KMS-11 (cell line): ENCODE measurements around the gene SLC25A30.
A peak's percentile ranks its signal among the peaks of the same experiment; 100 is the strongest.
"Not testable (repeated sequence)": the region's sequence is repeated elsewhere in the genome, so short reads cannot be mapped to it uniquely, and the experiment has no call there.

Experiments used
- H2AFZ ChIP-seq: fragments of 200-600 bp; sonication (generic); 2 replicates; pipeline ENCODE4 v1.6.1; 2016; ENCODE audit warnings: antibody characterized with exemption, mixed run types, low read depth
- H3K27ac ChIP-seq: fragments of 200-600 bp; sonication (generic); 2 replicates; pipeline ENCODE4 v1.6.1; 2016; ENCODE audit warnings: mild to moderate bottlenecking, mixed run types
- H3K27me3 ChIP-seq: fragments of 200-600 bp; sonication (generic); 2 replicates; pipeline ENCODE4 v1.6.1; 2017; ENCODE audit warnings: mild to moderate bottlenecking, low read depth, mixed run types, moderate library complexity; ENCODE audit not compliant: insufficient read depth
- H3K36me3 ChIP-seq: fragments of 200-600 bp; sonication (generic); 2 replicates; pipeline ENCODE4 v1.6.1; 2017; ENCODE audit warnings: mild to moderate bottlenecking, mixed run types; ENCODE audit not compliant: insufficient read depth
- H3K4me1 ChIP-seq: fragments of 200-600 bp; sonication (generic); 2 replicates; pipeline ENCODE4 v1.6.1; 2016; ENCODE audit warnings: mild to moderate bottlenecking, low read depth, mixed run types; ENCODE audit not compliant: poor library complexity, severe bottlenecking
- H3K4me2 ChIP-seq: fragments of 200-600 bp; sonication (generic); 2 replicates; pipeline ENCODE4 v1.7.0; 2016; ENCODE audit warnings: mild to moderate bottlenecking, mixed run types
- H3K4me3 ChIP-seq: fragments of 200-600 bp; sonication (generic); IDR thresholded peaks from 2 replicates; pipeline ENCODE4 v1.6.1; 2017; ENCODE audit warnings: low read depth, low read length, mixed read lengths; ENCODE audit not compliant: insufficient read depth
- H3K79me2 ChIP-seq: fragments of 200-600 bp; sonication (generic); 2 replicates; pipeline ENCODE4 v1.6.1; 2016; ENCODE audit warnings: low read depth, mixed run types; ENCODE audit not compliant: insufficient read depth
- H3K9ac ChIP-seq: fragments of 200-600 bp; sonication (generic); 2 replicates; pipeline ENCODE4 v1.6.1; 2016; ENCODE audit warnings: mild to moderate bottlenecking, mixed run types
- H4K20me1 ChIP-seq: fragments of 200-600 bp; sonication (generic); 2 replicates; pipeline ENCODE4 v1.6.1; 2016; ENCODE audit warnings: mild to moderate bottlenecking, mixed run types; ENCODE audit not compliant: insufficient read depth
- CTCF ChIP-seq: fragments of 200-600 bp; sonication (generic); conservative IDR thresholded peaks from 2 replicates; pipeline ENCODE4 v1.6.1; 2017; ENCODE audit warnings: low read depth, mild to moderate bottlenecking, antibody characterized with exemption, low read length, moderate library complexity, mixed read lengths

Gene SLC25A30

DNA sequence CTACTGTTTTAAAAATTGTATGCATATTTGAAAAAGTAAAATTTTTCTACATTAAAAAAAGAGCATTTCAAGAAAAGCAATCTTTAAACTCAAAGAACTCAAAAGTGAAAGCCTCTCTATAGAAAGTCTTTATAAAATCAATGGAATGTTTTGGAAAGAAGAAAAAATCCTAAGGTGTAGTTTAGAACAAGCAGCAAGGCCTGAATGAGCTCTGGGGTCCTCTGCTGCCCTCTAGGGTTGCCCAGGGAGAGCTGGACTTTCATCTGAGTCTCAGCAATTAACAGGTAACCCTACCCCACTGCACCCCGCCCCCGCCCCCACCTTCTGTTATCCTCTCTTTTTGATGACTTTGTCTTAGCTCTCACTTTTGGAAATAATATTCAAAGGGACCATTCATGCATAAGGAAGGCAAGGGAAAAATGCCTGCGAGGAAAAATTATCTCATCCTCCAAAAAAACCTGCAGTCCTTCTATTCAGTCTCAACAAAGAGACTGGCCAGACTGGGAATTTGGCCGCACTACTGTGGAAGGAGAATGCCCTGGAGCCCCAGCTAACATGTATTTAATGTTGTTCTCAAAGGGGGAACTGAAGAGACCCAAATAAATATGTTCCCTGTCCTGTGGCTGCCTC lies 24.1 kb downstream of the SLC25A30 start:
- no peak overlapping the region for H2AFZ ChIP-seq
- H3K27ac ChIP-seq: no peak overlapping the region
- peaks cover 23% of the 10 kb centered on the region for H3K4me1 ChIP-seq
- no peaks in the 10 kb centered on the region for H3K79me2 ChIP-seq
- H4K20me1 ChIP-seq: no peaks in the 10 kb centered on the region
- no peak overlapping the region for H3K4me3 ChIP-seq
- no peak overlapping the region for H3K4me2 ChIP-seq
- H3K27me3 ChIP-seq: no peaks in the 10 kb centered on the region
- peak; percentile 49 for TF ChIP-seq CTCF
- H3K9ac ChIP-seq: no peak overlapping the region
- no peaks in the 10 kb centered on the region for H3K36me3 ChIP-seq

GRCh38 chr13:45392811-45393210 lies 25.4 kb downstream of the SLC25A30 start:
- Histone ChIP-seq H3K79me2 (no peaks in the 10 kb centered on the region), H4K20me1 (no peaks in the 10 kb centered on the region), H3K36me3 (no peaks in the 10 kb centered on the region), H3K27ac (no peak overlapping the region), H3K27me3 (no peaks in the 10 kb centered on the region), H3K4me3 (no peak overlapping the region), H3K4me1 (peaks cover 23% of the 10 kb centered on the region), H3K9ac (no peak overlapping the region), H2AFZ (no peak overlapping the region), H3K4me2 (no peak overlapping the region)
- TF ChIP-seq CTCF: no peak

DNA sequence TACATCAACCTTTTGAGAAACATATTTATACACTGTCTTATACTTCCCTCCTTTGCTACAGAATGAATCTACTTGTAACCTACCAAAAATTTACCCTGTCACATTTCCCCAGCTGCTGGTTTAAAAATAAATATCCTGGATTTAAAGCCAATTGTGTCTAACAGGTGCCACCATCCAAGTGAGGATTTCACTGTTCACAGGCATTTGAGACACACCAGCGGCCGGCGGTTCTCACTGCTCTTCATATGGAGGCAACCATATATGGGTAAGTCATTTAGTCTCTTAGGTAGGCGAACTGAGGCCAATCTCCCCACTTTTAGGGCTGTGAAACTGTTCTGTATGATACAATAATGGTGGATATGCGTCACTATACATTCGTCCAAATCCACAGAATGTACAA lies 26.2 kb downstream of the SLC25A30 start:
- Histone ChIP-seq H3K27ac (no peak overlapping the region), H3K79me2 (no peaks in the 10 kb centered on the region), H3K36me3 (no peaks in the 10 kb centered on the region), H3K4me1 (peaks cover 20% of the 10 kb centered on the region), H2AFZ (no peak overlapping the region), H3K9ac (no peak overlapping the region), H4K20me1 (no peaks in the 10 kb centered on the region), H3K4me3 (no peak overlapping the region), H3K4me2 (no peak overlapping the region), H3K27me3 (no peaks in the 10 kb centered on the region)
- TF ChIP-seq CTCF: no peak

GRCh38 chr13:45391128-45391527 lies 27.0 kb downstream of the SLC25A30 start:
- H4K20me1 ChIP-seq, H3K9ac ChIP-seq, H3K36me3 ChIP-seq: not testable (repeated sequence)

GRCh38 chr13:45390348-45390747 lies 27.8 kb downstream of the SLC25A30 start:
- H3K27ac ChIP-seq: not testable (repeated sequence)

More at GRCh38 chr13:45391128-45391527, 27.0 kb downstream of the SLC25A30 start:
- not testable (repeated sequence) for H2AFZ ChIP-seq, H3K4me3 ChIP-seq, H3K4me2 ChIP-seq, H3K27ac ChIP-seq, H3K27me3 ChIP-seq, H3K79me2 ChIP-seq
- peaks cover 12% of the 10 kb centered on the region for H3K4me1 ChIP-seq

More at GRCh38 chr13:45390348-45390747, 27.8 kb downstream of the SLC25A30 start:
- not testable (repeated sequence) for H3K4me2 ChIP-seq, H4K20me1 ChIP-seq, H2AFZ ChIP-seq, H3K36me3 ChIP-seq, H3K4me3 ChIP-seq, H3K27me3 ChIP-seq, H3K4me1 ChIP-seq, H3K9ac ChIP-seq, H3K79me2 ChIP-seq
